GM23338 (cell line): Measurements from ENCODE around the gene PAX4. TPM values are rescaled to one million over a fixed set of nuclear protein-coding genes. Genes with fewer than 3 reads are reported as not detected.

Source experiments
- ATAC-seq: fragments of 200-7000 bp; cut with Tn5 transposase; 3 replicates; pipeline ENCODE4 v1.9.1; 2020
- DNase-seq: peaks from one replicate; pipeline ENCODE4 v3.0.0-alpha.2; 2015; ENCODE audit warnings: low spot score
- H2AFZ ChIP-seq: fragments of 200-600 bp; sonication (generic); 2 replicates; pipeline ENCODE4 v1.8.0; 2016; ENCODE audit warnings: antibody characterized with exemption, mild to moderate bottlenecking, moderate library complexity
- H3F3A ChIP-seq: fragments of 200-600 bp; sonication (generic); replicated peaks from 2 replicates; pipeline ENCODE4 v1.8.0; 2017; ENCODE audit warnings: antibody characterized with exemption, mixed run types, low read depth
- H3K27ac ChIP-seq: fragments of 200-600 bp; sonication (generic); 2 replicates; pipeline ENCODE4 v1.6.1; 2016; ENCODE audit warnings: low read depth
- H3K27me3 ChIP-seq: fragments of 200-600 bp; sonication (generic); 2 replicates; pipeline ENCODE4 v1.8.0; 2016; ENCODE audit warnings: mild to moderate bottlenecking, mixed run types, moderate library complexity; ENCODE audit not compliant: insufficient read depth
- H3K36me3 ChIP-seq: fragments of 200-600 bp; sonication (generic); 2 replicates; pipeline ENCODE4 v1.8.0; 2016; ENCODE audit warnings: mild to moderate bottlenecking; ENCODE audit not compliant: insufficient read depth
- H3K4me1 ChIP-seq: fragments of 200-600 bp; sonication (generic); 2 replicates; pipeline ENCODE4 v1.8.0; 2016; ENCODE audit warnings: mild to moderate bottlenecking, moderate library complexity; ENCODE audit not compliant: insufficient read depth
- H3K4me2 ChIP-seq: fragments of 200-600 bp; sonication (generic); 2 replicates; pipeline ENCODE4 v1.7.1; 2017; ENCODE audit warnings: mixed run types
- H3K4me3 ChIP-seq: fragments of 200-600 bp; sonication (generic); 2 replicates; pipeline ENCODE4 v1.6.1; 2016; ENCODE audit warnings: mixed run types
- H3K79me2 ChIP-seq: fragments of 200-600 bp; sonication (generic); replicated peaks from 2 replicates; pipeline ENCODE4 v1.8.0; 2017; ENCODE audit warnings: mild to moderate bottlenecking; ENCODE audit not compliant: insufficient read depth
- H3K9me2 ChIP-seq: fragments of 200-600 bp; sonication (generic); 2 replicates; pipeline ENCODE4 v1.8.0; 2017; ENCODE audit not compliant: insufficient read depth
- H4K20me1 ChIP-seq: fragments of 200-600 bp; sonication (generic); replicated peaks from 2 replicates; pipeline ENCODE4 v1.8.0; 2017; ENCODE audit warnings: mild to moderate bottlenecking; ENCODE audit not compliant: insufficient read depth
- H3K27ac Mint-ChIP-seq: 2 replicates; pipeline ENCODE4 v1.8.0; 2020; ENCODE audit warnings: inconsistent platforms, mild to moderate bottlenecking, moderate library complexity, mixed read lengths
- H3K27me3 Mint-ChIP-seq: 3 replicates; pipeline ENCODE4 v1.8.0; 2022; ENCODE audit warnings: low read depth, mild to moderate bottlenecking, moderate library complexity, mixed read lengths, inconsistent platforms; ENCODE audit not compliant: insufficient read depth, poor library complexity
- H3K36me3 Mint-ChIP-seq: 3 replicates; pipeline ENCODE4 v1.8.0; 2021; ENCODE audit warnings: low read depth, mild to moderate bottlenecking, inconsistent platforms, moderate library complexity, mixed read lengths
- H3K4me1 Mint-ChIP-seq: 3 replicates; pipeline ENCODE4 v1.8.0; 2020; ENCODE audit warnings: mild to moderate bottlenecking, inconsistent platforms, mixed read lengths
- H3K4me3 Mint-ChIP-seq: 3 replicates; pipeline ENCODE4 v1.8.0; 2021; ENCODE audit warnings: moderate library complexity, mild to moderate bottlenecking, inconsistent platforms, mixed read lengths
- H3K9me3 Mint-ChIP-seq: 3 replicates; pipeline ENCODE4 v1.8.0; 2020; ENCODE audit warnings: moderate library complexity, mild to moderate bottlenecking, inconsistent platforms, mixed read lengths
- EZH2 ChIP-seq: fragments of 200-600 bp; sonication (generic); IDR thresholded peaks from one replicate; pipeline ENCODE4 v1.8.0; 2017; ENCODE audit warnings: antibody characterized with exemption, mild to moderate bottlenecking, low read depth; ENCODE audit not compliant: unreplicated experiment
- STAT1 ChIP-seq: IDR thresholded peaks from one replicate; pipeline ENCODE4 v1.6.1; 2016; ENCODE audit warnings: antibody characterized with exemption; ENCODE audit not compliant: unreplicated experiment
- ZNF114 ChIP-seq: fragments of 250-450 bp; sonication (Bioruptor Pico); IDR thresholded peaks from 2 replicates; pipeline ENCODE4 v1.5.0; 2020; ENCODE audit warnings: mild to moderate bottlenecking, moderate library complexity
- polyA plus RNA-seq: library from polyadenylated mRNA; unstranded; fragments of >200 nt; fragmentation: Nextera tagmentation; extraction: Ambion mirVana; gene quantifications from 2 replicates; pipeline ENCODE4 v1.2.1, GENCODE V29; 2016
- total RNA-seq: library from RNA; depleted of rRNA; stranded (reverse); fragments of >200 nt; shearing (Covaris generic); gene quantifications from 2 replicates; pipeline ENCODE4 v1.2.3, GENCODE V29; 2014
- TF ChIP-seq, protein P1 (sequence below): IDR thresholded peaks from one replicate; pipeline ENCODE4 v1.6.1; 2018; ENCODE audit warnings: antibody characterized with exemption; ENCODE audit not compliant: unreplicated experiment
- TF ChIP-seq, protein P2 (sequence below), 2 experiments: fragments of 200-600 bp in 1 of 2; sonication (generic) in 1 of 2; conservative IDR thresholded peaks; 2 replicates each; pipeline versions ENCODE4 v1.5.1 to v1.6.1; 2016 to 2017; ENCODE audit warnings: antibody characterized with exemption in 2 of 2, low read depth in 2 of 2, mild to moderate bottlenecking in 2 of 2, moderate library complexity in 1 of 2

PAX4 gene
- total and polyA plus RNA-seq, 2 experiments from 2014 or later, result not detected

DNA sequence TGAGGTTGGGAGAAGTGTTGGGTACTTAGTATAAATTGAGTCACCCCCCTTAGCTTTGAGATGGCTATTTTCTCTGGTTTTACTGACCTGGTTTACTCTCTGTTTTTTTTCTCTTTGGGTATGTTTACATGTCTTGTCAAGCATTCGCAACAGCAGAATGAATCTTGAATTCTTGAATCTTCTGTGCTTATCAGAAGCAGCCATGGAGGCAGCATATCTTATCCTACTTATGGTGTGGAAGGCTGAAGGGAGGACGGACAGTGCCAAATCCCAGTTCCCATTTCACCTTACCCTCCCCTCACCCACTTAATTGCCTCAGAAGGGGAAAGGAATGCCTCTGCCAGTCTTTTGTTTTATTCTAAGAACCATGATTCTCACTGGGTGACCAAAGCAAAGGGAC is 37.8 kb upstream of the PAX4 start:
- Mint-ChIP-seq H3K4me3 (peak overlapping the region; percentile 36; the same call in 1 of the 3 replicates), H3K27ac (peak overlapping the region; percentile 86; the same call in 1 of the 2 replicates)
- ATAC-seq, result no peak

DNA sequence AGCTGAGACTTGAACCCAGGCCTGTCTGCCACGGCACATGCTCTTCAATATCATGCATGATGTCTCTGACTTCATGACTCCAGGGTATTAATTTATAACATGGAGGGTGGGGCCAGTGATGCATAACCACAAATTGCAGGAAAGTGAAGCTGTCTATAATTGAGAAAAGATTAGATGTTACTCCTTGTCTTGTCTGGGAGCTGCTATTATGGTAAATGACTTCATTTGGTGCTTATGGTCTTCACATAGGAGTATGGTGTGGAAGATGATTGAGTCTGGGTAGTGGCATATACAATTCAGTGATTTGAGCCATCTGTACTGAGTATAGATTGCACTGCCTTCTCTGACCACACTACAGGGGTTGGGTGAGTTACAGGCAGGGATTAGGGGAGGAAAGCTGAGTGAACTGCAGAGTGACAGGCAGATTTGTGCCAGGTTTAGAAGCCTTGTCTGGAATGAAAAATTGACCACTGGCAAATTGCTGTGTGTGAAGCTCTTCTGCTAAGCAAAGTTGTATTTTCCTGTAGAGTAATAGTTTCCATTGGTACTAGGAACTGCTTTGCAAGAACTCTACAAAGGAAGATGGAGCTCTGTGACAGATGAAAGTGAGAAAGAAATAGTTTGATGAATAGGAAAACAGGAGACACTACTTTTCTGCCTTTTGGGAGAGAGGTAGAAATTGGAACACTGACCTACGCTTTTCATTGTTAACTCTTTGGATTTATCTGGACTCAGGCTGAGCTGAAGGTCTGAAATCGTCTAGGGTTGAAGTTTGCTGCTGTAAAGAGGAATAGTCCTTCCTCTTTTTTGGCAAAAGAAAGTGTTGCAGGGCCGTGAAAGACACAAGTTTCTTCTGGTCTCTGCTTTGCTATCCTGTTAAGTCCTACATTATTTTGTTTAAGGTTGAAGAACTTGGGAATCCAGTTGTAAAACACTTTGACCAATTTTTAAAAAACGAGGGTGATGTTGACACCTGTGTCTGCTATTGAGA is 36.8 kb upstream of the PAX4 start:
- H3K27ac Mint-ChIP-seq, result peak overlapping the region; percentile 41
- no peak overlapping the region; the same call in none of the 3 replicates for H3K4me3 Mint-ChIP-seq

More for the DNA sequence above, 37.8 kb upstream of the PAX4 start:
- Histone ChIP-seq H4K20me1 (peaks cover 70% of the 10 kb centered on the region), H3F3A (no peaks in the 10 kb centered on the region), H2AFZ (no peak overlapping the region), H3K36me3 (no peaks in the 10 kb centered on the region), H3K4me2 (peak overlapping the region; percentile 85), H3K27ac (peak overlapping the region; percentile 23; the same call in 1 of the 2 replicates), H3K4me1 (peaks cover 61% of the 10 kb centered on the region), H3K9me2 (no peaks in the 10 kb centered on the region), H3K4me3 (peak overlapping the region; percentile 88), H3K27me3 (no peaks in the 10 kb centered on the region), H3K79me2 (peaks cover 87% of the 10 kb centered on the region)
- Mint-ChIP-seq H3K4me1 (peaks cover 54% of the 10 kb centered on the region), H3K36me3 (peaks cover 22% of the 10 kb centered on the region), H3K9me3 (no peaks in the 10 kb centered on the region; the same call in 2 of the 3 replicates), H3K27me3 (peaks cover 4% of the 10 kb centered on the region)
- peak; percentile 37 for DNase-seq
- TF ChIP-seq ZNF114 (CRISPR knock-in tag), result no peak
- TF ChIP-seq, protein P1, sequence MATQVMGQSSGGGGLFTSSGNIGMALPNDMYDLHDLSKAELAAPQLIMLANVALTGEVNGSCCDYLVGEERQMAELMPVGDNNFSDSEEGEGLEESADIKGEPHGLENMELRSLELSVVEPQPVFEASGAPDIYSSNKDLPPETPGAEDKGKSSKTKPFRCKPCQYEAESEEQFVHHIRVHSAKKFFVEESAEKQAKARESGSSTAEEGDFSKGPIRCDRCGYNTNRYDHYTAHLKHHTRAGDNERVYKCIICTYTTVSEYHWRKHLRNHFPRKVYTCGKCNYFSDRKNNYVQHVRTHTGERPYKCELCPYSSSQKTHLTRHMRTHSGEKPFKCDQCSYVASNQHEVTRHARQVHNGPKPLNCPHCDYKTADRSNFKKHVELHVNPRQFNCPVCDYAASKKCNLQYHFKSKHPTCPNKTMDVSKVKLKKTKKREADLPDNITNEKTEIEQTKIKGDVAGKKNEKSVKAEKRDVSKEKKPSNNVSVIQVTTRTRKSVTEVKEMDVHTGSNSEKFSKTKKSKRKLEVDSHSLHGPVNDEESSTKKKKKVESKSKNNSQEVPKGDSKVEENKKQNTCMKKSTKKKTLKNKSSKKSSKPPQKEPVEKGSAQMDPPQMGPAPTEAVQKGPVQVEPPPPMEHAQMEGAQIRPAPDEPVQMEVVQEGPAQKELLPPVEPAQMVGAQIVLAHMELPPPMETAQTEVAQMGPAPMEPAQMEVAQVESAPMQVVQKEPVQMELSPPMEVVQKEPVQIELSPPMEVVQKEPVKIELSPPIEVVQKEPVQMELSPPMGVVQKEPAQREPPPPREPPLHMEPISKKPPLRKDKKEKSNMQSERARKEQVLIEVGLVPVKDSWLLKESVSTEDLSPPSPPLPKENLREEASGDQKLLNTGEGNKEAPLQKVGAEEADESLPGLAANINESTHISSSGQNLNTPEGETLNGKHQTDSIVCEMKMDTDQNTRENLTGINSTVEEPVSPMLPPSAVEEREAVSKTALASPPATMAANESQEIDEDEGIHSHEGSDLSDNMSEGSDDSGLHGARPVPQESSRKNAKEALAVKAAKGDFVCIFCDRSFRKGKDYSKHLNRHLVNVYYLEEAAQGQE, result no peak
- TF ChIP-seq, protein P2, sequence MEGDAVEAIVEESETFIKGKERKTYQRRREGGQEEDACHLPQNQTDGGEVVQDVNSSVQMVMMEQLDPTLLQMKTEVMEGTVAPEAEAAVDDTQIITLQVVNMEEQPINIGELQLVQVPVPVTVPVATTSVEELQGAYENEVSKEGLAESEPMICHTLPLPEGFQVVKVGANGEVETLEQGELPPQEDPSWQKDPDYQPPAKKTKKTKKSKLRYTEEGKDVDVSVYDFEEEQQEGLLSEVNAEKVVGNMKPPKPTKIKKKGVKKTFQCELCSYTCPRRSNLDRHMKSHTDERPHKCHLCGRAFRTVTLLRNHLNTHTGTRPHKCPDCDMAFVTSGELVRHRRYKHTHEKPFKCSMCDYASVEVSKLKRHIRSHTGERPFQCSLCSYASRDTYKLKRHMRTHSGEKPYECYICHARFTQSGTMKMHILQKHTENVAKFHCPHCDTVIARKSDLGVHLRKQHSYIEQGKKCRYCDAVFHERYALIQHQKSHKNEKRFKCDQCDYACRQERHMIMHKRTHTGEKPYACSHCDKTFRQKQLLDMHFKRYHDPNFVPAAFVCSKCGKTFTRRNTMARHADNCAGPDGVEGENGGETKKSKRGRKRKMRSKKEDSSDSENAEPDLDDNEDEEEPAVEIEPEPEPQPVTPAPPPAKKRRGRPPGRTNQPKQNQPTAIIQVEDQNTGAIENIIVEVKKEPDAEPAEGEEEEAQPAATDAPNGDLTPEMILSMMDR (conservative IDR thresholded peaks at IDR 0.05; ENCODE audit: low read depth in 2 of 2), result no peak
- no peak for TF ChIP-seq EZH2

More for the DNA sequence above, 36.8 kb upstream of the PAX4 start:
- Mint-ChIP-seq H3K4me1 (peaks cover 45% of the 10 kb centered on the region), H3K36me3 (peaks cover 22% of the 10 kb centered on the region), H3K9me3 (no peaks in the 10 kb centered on the region; the same call in 2 of the 3 replicates), H3K27me3 (peaks cover 4% of the 10 kb centered on the region)
- Histone ChIP-seq H3K4me1 (peaks cover 56% of the 10 kb centered on the region), H3K36me3 (no peaks in the 10 kb centered on the region), H3K4me2 (peak overlapping the region; percentile 85), H3F3A (no peaks in the 10 kb centered on the region), H3K9me2 (no peaks in the 10 kb centered on the region), H3K27ac (peak overlapping the region; percentile 23; the same call in 1 of the 2 replicates), H3K79me2 (peaks cover 76% of the 10 kb centered on the region), H2AFZ (no peak overlapping the region), H4K20me1 (peaks cover 61% of the 10 kb centered on the region), H3K27me3 (no peaks in the 10 kb centered on the region), H3K4me3 (peak overlapping the region; percentile 88)
- DNase-seq (no peak), ATAC-seq (no peak)
- no peak for TF ChIP-seq STAT1
